Ovary (tissue), 3 donors: ENCODE data around the gene CGN.

Source experiments
- CTCF ChIP-seq, 3 donors: fragments of 450-650 bp in 2 of 3; fragments of 200-600 bp in 1 of 3; IDR thresholded peaks; one replicate each; pipeline versions ENCODE4 v1.5.1 to v1.8.0; 2016 to 2022; ENCODE audit warnings: antibody characterized with exemption in 3 of 3, mild to moderate bottlenecking in 1 of 3
- EP300 ChIP-seq: sonication (generic); formaldehyde crosslinking; IDR thresholded peaks from one replicate; pipeline ENCODE4 v1.6.1; 2017; ENCODE audit warnings: antibody characterized with exemption
- donor health status: DM: no; HTN: no; CAD: no.

- TF ChIP-seq CTCF (IDR thresholded peaks at IDR 0.05): no peak
- no peak for TF ChIP-seq EP300
Observed at GRCh38 chr1:151499365-151499764, 11.8 kb upstream of the CGN start.
